GM06990 (cell line): Measurements from ENCODE around the gene ZPR1.

ENCODE experiments used
- DNase-seq: peaks from one replicate; pipeline ENCODE4 v3.0.0-alpha.2; 2011; ENCODE audit not compliant: insufficient read length; ENCODE audit errors: extremely low read depth
- H3K27me3 ChIP-seq: replicated peaks from 2 replicates; pipeline ENCODE4 v1.6.0; 2011; ENCODE audit warnings: low read length; ENCODE audit not compliant: control insufficient read depth, insufficient read depth
- H3K36me3 ChIP-seq: 2 replicates; pipeline ENCODE4 v1.5.1; 2011; ENCODE audit warnings: low read length; ENCODE audit not compliant: control insufficient read depth, insufficient read depth
- H3K4me3 ChIP-seq: replicated peaks from 2 replicates; pipeline ENCODE4 v1.5.1; 2011; ENCODE audit warnings: low read depth, mild to moderate bottlenecking, control low read depth, low read length
- CTCF ChIP-seq: IDR thresholded peaks from 2 replicates; pipeline ENCODE4 v1.5.1; 2011; ENCODE audit warnings: low read length, control low read depth, mild to moderate bottlenecking, inconsistent platforms; ENCODE audit not compliant: insufficient read depth, poor library complexity, severe bottlenecking

Gene ZPR1

GRCh38 chr11:116788534-116788933 is 711 bp upstream of the ZPR1 start:
- Histone ChIP-seq H3K4me3 (peak overlapping the region; percentile 78), H3K27me3 (no peaks in the 10 kb centered on the region), H3K36me3 (peaks cover 19% of the 10 kb centered on the region)
- no peak for DNase-seq
- TF ChIP-seq CTCF, result no peak

GRCh38 chr11:116787436-116787785 is 412 bp downstream of the ZPR1 start:
- Histone ChIP-seq H3K36me3 (peaks cover 24% of the 10 kb centered on the region), H3K4me3 (peak overlapping the region; percentile 78), H3K27me3 (no peaks in the 10 kb centered on the region)
- DNase-seq, result no peak
- no peak for TF ChIP-seq CTCF

GRCh38 chr11:116786966-116787365 is 857 bp downstream of the ZPR1 start:
- DNase-seq, result no peak
- Histone ChIP-seq H3K36me3 (peaks cover 25% of the 10 kb centered on the region), H3K27me3 (no peaks in the 10 kb centered on the region), H3K4me3 (peak overlapping the region; percentile 78)
- no peak for TF ChIP-seq CTCF

GRCh38 chr11:116786326-116786725 is 1.5 kb downstream of the ZPR1 start:
- TF ChIP-seq CTCF, result no peak
- Histone ChIP-seq H3K36me3 (peaks cover 26% of the 10 kb centered on the region), H3K4me3 (no peak overlapping the region), H3K27me3 (no peaks in the 10 kb centered on the region)
- DNase-seq, result no peak

- Histone ChIP-seq H3K27me3 (no peaks in the 10 kb centered on the region), H3K36me3 (peaks cover 44% of the 10 kb centered on the region), H3K4me3 (no peak overlapping the region)
- peak; percentile 26 for DNase-seq
- no peak for TF ChIP-seq CTCF
Measured at GRCh38 chr11:116782728-116783127, 5.1 kb downstream of the ZPR1 start.

GRCh38 chr11:116778556-116778955 is 9.3 kb downstream of the ZPR1 start:
- peaks cover 30% of the 10 kb centered on the region for H3K36me3 ChIP-seq
- DNase-seq, result no peak
- TF ChIP-seq CTCF, result no peak
- H3K4me3 ChIP-seq, result no peak overlapping the region
- H3K27me3 ChIP-seq, result no peaks in the 10 kb centered on the region
